ENCODE data around the gene CYP4X1. TPM values are rescaled to one million over a fixed set of nuclear protein-coding genes. Genes with fewer than 3 reads are reported as not detected.

The CYP4X1 gene
- total and polyA plus RNA-seq, 2 of the 8 experiments (the other 6 are each of a cell fraction or from before 2014, with no cell fraction given) = 1.3 to 3.5 TPM

DNA sequence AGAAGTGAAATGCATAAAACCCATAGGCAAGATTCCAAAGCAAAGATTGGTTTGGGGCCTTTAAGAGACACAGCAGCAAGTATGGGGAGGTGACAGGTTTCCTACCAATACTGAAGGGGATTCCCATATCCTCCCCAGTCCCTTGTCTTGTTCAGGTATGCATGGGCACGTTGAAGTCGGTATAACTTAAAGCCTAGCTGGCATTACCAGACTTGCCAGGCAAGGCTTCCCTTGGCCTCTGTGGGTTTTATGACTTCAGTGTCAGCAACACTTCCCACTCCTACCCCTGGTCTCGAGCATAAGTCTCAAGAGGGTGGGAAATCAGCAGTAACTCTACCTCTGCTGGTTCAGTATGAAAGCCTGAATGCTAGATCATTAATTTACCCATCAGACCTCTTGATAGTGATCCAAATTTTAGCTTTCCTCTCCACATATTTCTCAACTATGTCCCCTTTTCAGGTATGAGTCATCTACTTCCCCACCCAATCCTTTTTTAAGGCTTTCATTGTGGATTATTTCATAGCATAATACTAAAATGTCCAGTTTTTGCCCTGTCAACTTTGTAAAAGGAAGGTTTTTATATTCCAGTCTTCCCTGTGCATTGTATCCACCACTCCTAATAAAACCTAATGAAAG is 6.8 kb downstream of the CYP4X1 start:
- Histone ChIP-seq H2BK120ac (replicated peaks; ENCODE audit: low read depth, low read length) (no peak overlapping the region), H3K27ac (ENCODE audit: low read depth, low read length) (no peak overlapping the region)
- no peak for FAIRE-seq

More for the DNA sequence above, 6.8 kb downstream of the CYP4X1 start:
- no peak overlapping the region for H4K5ac ChIP-seq (ENCODE audit: insufficient read length, low read depth, low read length)
- H3K4ac ChIP-seq (replicated peaks; ENCODE audit: insufficient read length, low read depth, low read length) = no peak overlapping the region
- no peaks in the 10 kb centered on the region for H3K23me2 ChIP-seq (ENCODE audit: low read depth, low read length)
- no peaks in the 10 kb centered on the region for H3K4me1 ChIP-seq (replicated peaks in 1 of 4; ENCODE audit: control insufficient read depth in 3 of 4, insufficient read depth in 4 of 4, low read length in 3 of 4)
- H2BK5ac ChIP-seq (ENCODE audit: low read depth, low read length) = no peak overlapping the region
- H4K8ac ChIP-seq (ENCODE audit: extremely low read depth, insufficient read depth, low read length) = no peak overlapping the region
- H3K56ac ChIP-seq (replicated peaks; ENCODE audit: insufficient read length, low read depth, low read length) = no peak overlapping the region
- H2AK5ac ChIP-seq (ENCODE audit: low read depth, low read length) = no peak overlapping the region
- H3K79me2 ChIP-seq (ENCODE audit: control insufficient read depth in 1 of 2, insufficient read depth in 2 of 2, low read length in 2 of 2) = no peaks in the 10 kb centered on the region
- ChIA-PET CTCF (ENCODE audit: partially characterized antibody) (interaction anchor here (1.2 kb wide), 1 partner anchor 9 kb away, joined by 5 read pairs; no protein-coding TSS in a partner anchor), POLR2A (ENCODE audit: partially characterized antibody) (interaction anchor here (1.4 kb wide), 1 partner anchor 10 kb away, joined by 4 read pairs; no protein-coding TSS in a partner anchor)
- H3K4me2 ChIP-seq (ENCODE audit: insufficient read depth in 1 of 2, low read depth in 2 of 2, low read length in 2 of 2) = no peak overlapping the region
- no peak overlapping the region for H2AFZ ChIP-seq (ENCODE audit: low read length)
- WGBS, 2 experiments (ENCODE audit: extremely low coverage in 1 of 2, insufficient coverage in 1 of 2, insufficient read length in 1 of 2, insufficient replicate concordance in 2 of 2, low coverage in 1 of 2, low lambda C conversion rate in 2 of 2, missing lambda C conversion rate in 1 of 2) = 89% methylated on average over 3 of the region's 3 CpGs; no CpG with 5 or more reads in 1 of the 2 experiments
- no peak overlapping the region for H4K91ac ChIP-seq (replicated peaks; ENCODE audit: insufficient read length, low read length)
- no peak overlapping the region for H3K23ac ChIP-seq (ENCODE audit: insufficient read length)
- H2BK20ac ChIP-seq (ENCODE audit: low read length) = no peak overlapping the region
- H4K20me1 ChIP-seq (replicated peaks in 1 of 2; ENCODE audit: control insufficient read depth in 1 of 2, insufficient read depth in 2 of 2, low read length in 2 of 2) = no peaks in the 10 kb centered on the region
- no peaks in the 10 kb centered on the region for H3K36me3 ChIP-seq (ENCODE audit: control insufficient read depth in 2 of 4, insufficient read depth in 4 of 4, low read length in 3 of 4)
- H3K14ac ChIP-seq (ENCODE audit: insufficient read length) = no peak overlapping the region
- H3K79me1 ChIP-seq (ENCODE audit: low read depth, low read length) = no peaks in the 10 kb centered on the region
- DNase-seq (ENCODE audit: low read depth in 1 of 2, low spot score in 2 of 2) = no peak
- TF ChIP-seq KDM1A (IDR thresholded peaks at IDR 0.05; ENCODE audit: borderline replicate concordance, low read length) = no peak
- TF ChIP-seq GABPA (IDR thresholded peaks at IDR 0.05; ENCODE audit: borderline replicate concordance, insufficient read depth, low read length) = no peak
- no peak for TF ChIP-seq ASH2L (IDR thresholded peaks at IDR 0.05; ENCODE audit: low read length)
- no peak for TF ChIP-seq CTBP2 (IDR thresholded peaks at IDR 0.05; ENCODE audit: borderline replicate concordance, insufficient read depth, insufficient read length, low read length)
- H3K9me3 ChIP-seq (ENCODE audit: insufficient read depth in 2 of 2, low read depth in 1 of 2, low read length in 1 of 2) = no peaks in the 10 kb centered on the region
- peaks cover 0 to 2% (median 0%) of the 10 kb centered on the region in 4 experiments; a peak in 1 of 7 replicates for H3K27me3 ChIP-seq (replicated peaks in 1 of 4; ENCODE audit: control insufficient read depth in 3 of 4, extremely low read depth in 1 of 4, insufficient read depth in 3 of 4, low read length in 3 of 4)
- H3K4me3 ChIP-seq (ENCODE audit: extremely low read depth in 1 of 4, insufficient read depth in 2 of 4, low read depth in 3 of 4, low read length in 4 of 4) = no peak overlapping the region
- H3K18ac ChIP-seq (ENCODE audit: extremely low read depth, low read length) = no peak overlapping the region
- H3K9ac ChIP-seq (replicated peaks in 1 of 4; ENCODE audit: extremely low read depth in 1 of 4, low read depth in 3 of 4, low read length in 3 of 4) = no peak overlapping the region
- H2BK15ac ChIP-seq (ENCODE audit: low read length) = no peak overlapping the region
- no peak overlapping the region for H2BK12ac ChIP-seq (ENCODE audit: low read depth, low read length)
